ENCODE results near the gene IL11.

Gene IL11

GRCh38 chr19:55391191-55391670 lies 21.0 kb upstream of the IL11 start:
- DNase-seq (ENCODE audit: low read depth): no peak

GRCh38 chr19:55390461-55390880 lies 20.2 kb upstream of the IL11 start:
- no peak for DNase-seq (ENCODE audit: low read depth)

- DNase-seq (ENCODE audit: low read depth): no peak
Observed at GRCh38 chr19:55389386-55390317, 19.4 kb upstream of the IL11 start.

GRCh38 chr19:55387736-55388497 lies 17.7 kb upstream of the IL11 start:
- DNase-seq (ENCODE audit: low read depth): no peak

GRCh38 chr19:55386493-55386971 lies 16.3 kb upstream of the IL11 start:
- no peak for DNase-seq (ENCODE audit: low read depth)

GRCh38 chr19:55385724-55386492 lies 15.6 kb upstream of the IL11 start, which contains the start of gene RPL28:
TSS of gene RPL28 (plus strand) at chr19:55385932. CDS start at chr19:55386358, 426 bp downstream.
- DNase-seq (ENCODE audit: low read depth): peak; percentile 97

GRCh38 chr19:55384920-55385723 lies 14.9 kb upstream of the IL11 start:
- peak; percentile 96 for DNase-seq (ENCODE audit: low read depth)

- no peak for DNase-seq (ENCODE audit: low read depth)
Observed at GRCh38 chr19:55384131-55384919, 14.1 kb upstream of the IL11 start, which contains the start of gene TMEM238. TSS of gene TMEM238 (minus strand) at chr19:55384292. CDS start at chr19:55384259, 33 bp downstream.

- no peak for DNase-seq (ENCODE audit: low read depth)
Observed at GRCh38 chr19:55383279-55384130, 13.2 kb upstream of the IL11 start.

- DNase-seq (ENCODE audit: low read depth): no peak
Observed at GRCh38 chr19:55382522-55383054, 12.3 kb upstream of the IL11 start.

- no peak for DNase-seq (ENCODE audit: low read depth)
Observed at GRCh38 chr19:55382013-55382412, 11.8 kb upstream of the IL11 start.

GRCh38 chr19:55379174-55379573 lies 8.9 kb upstream of the IL11 start:
- no peak for DNase-seq (ENCODE audit: low read depth)

- no peak for DNase-seq (ENCODE audit: low read depth)
Observed at GRCh38 chr19:55377356-55378131, 7.3 kb upstream of the IL11 start.

- no peak for DNase-seq (ENCODE audit: low read depth)
Observed at GRCh38 chr19:55376241-55376933, 6.1 kb upstream of the IL11 start, which contains the start of gene TMEM190. TSS of gene TMEM190 (plus strand) at chr19:55376826. CDS start at chr19:55376854, 28 bp downstream.

GRCh38 chr19:55373993-55374757 lies 3.9 kb upstream of the IL11 start:
- no peak for DNase-seq (ENCODE audit: low read depth)

- DNase-seq (ENCODE audit: low read depth): no peak
Observed at GRCh38 chr19:55373306-55373992, 3.2 kb upstream of the IL11 start.

Data from T follicular helper cell (primary cell).